Stimulated activated CD8-positive, alpha-beta memory T cell treated with anti-CD3 and anti-CD28 coated beads, Interleukin-4, amount 100 ng/mL, for 24 hours (primary cell): ENCODE measurements around the gene INPP5E.

ENCODE experiments used
- DNase-seq: peaks from one replicate; pipeline ENCODE4 v3.0.0-alpha.2; 2020; ENCODE audit warnings: low read depth

INPP5E gene

DNA sequence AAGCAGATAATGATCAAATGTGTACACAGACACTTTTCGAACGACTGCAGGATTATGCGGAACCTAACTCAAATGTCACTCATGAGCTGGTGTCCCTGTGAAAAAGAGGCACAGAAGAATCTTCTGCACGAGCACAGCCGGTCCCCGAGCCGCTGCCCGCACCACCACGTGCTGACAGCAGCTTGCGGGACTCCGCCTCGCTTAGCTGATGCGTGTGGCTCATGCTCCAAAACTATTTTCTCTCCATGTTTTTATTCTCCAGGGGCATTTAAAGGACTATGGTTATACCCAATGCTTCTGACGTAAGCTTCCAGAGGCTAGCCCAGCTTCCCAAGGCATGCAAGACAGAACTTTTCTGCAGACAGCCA, 33.7 kb upstream of the INPP5E start:
- DNase-seq = no peak

GRCh38 chr9:136472640-136473353, 33.2 kb upstream of the INPP5E start:
- DNase-seq = no peak

- DNase-seq = no peak
These were observed 32.3 kb upstream of the INPP5E start for GRCh38 chr9:136471802-136472487.

GRCh38 chr9:136470792-136471469, 31.3 kb upstream of the INPP5E start:
- no peak for DNase-seq

GRCh38 chr9:136470356-136470755, 30.7 kb upstream of the INPP5E start:
- DNase-seq = no peak

GRCh38 chr9:136467766-136468165, 28.1 kb upstream of the INPP5E start:
- DNase-seq = no peak

DNA sequence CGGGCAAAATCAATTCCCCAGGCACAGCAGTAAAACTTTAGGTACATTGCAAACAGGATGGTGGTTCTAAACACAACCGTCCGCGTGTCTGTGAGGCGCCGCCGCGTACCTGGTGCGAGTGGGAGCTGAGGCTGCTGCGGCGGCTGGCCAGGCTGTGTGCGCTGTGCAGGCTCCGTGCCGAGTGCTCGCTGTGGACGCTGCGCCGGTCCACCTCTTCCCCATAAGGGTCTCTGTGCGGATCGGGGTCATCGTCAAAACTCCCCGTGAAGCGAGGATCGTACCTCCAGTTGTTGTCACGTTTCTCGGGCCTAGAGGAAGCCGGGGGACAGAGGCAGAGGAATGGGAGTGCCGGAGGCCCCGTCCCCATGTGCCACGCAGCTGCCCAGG, 26.5 kb upstream of the INPP5E start:
- no peak for DNase-seq

- DNase-seq = no peak
These were observed 26.0 kb upstream of the INPP5E start for GRCh38 chr9:136465500-136466154.

- no peak for DNase-seq
These were observed 24.6 kb upstream of the INPP5E start for GRCh38 chr9:136464241-136464640.

GRCh38 chr9:136463578-136463977, 23.9 kb upstream of the INPP5E start:
- no peak for DNase-seq

- DNase-seq = no peak
These were observed 23.0 kb upstream of the INPP5E start for GRCh38 chr9:136462664-136463063.

DNA sequence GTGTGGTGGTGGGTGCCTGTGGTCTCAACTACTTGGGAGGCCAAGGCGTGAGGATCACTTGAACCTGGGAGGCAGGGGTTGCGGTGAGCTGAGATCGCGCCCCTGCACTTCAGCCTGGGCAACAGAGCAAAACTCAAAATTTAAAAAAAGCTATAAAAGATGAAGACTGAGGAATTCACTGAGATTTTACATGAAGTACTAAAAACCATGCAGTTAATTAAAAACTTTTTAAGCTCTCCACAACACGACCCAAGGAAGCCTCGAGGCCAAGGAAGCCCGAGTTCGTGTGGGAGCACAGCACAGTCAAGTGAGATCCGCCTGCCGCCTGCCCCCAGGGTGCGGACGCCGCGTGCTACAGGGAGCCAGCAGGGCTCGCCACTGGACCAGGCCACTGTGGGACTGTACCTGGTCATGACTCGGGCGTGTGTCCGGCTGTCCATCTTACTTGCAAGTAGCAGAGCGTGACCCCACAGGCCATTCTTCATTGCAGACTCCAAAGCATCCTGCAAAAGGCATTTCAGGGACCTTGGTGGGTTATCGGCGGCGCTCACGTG, 21.2 kb upstream of the INPP5E start:
- no peak for DNase-seq

DNA sequence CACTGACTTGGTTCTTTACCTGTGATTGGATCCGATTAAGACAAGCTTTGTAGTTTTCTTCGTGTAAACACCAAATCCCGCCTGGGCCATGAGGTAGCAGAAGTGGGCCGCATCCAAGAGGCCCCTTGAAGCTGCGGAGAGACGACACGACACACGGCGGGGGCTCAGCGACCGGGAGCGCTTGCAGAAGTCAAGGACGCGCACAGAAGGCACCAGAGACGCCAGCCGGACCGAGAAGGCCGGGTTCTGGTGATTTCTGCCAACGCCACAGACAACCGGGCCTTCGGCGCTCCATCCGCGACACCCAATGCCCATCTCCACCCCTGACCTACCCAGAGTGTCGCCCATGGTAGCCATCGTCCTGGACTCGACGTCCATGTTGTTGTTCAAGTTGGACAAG, 19.8 kb upstream of the INPP5E start:
- DNase-seq = no peak

DNA sequence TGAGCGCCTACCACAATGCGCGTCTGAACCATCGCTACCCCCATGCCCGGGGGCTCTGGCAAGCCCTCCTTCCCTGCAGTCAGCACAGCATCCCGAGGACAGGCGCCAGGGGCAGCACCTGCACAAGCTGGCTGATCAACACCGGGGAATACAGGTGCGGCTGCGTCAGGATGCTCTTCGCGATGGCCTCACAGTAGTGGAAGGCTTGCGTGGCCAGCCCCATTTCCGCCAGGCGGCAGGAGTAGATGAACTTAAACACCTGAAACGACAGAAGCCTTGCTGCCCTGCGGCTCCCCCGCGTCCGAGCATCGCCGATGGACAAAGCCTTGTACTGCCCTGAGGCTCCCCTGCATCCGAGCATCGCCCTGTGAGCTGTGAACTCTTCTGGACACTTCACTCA, 17.7 kb upstream of the INPP5E start:
- no peak for DNase-seq

DNA sequence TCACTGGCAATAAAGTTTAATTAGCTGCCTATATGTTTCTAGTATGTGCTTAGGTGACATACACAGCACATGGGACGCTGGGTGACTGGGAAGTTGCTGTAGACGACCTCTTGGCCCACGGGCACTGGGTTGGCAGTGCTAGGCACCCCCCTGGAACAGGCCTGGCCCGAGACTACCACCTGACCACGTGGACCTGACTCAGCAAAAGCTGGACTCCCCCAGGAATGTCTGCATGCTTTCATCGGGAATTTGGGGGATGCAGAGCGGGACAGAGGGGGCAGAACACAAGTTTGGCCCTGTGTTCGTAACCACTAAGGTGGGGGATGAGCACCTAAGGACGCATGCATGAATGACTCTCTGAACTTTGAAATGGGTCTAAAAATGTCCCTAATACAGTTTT, 16.6 kb upstream of the INPP5E start:
- no peak for DNase-seq

- DNase-seq = no peak
These were observed 15.7 kb upstream of the INPP5E start for GRCh38 chr9:136455043-136456002.

DNA sequence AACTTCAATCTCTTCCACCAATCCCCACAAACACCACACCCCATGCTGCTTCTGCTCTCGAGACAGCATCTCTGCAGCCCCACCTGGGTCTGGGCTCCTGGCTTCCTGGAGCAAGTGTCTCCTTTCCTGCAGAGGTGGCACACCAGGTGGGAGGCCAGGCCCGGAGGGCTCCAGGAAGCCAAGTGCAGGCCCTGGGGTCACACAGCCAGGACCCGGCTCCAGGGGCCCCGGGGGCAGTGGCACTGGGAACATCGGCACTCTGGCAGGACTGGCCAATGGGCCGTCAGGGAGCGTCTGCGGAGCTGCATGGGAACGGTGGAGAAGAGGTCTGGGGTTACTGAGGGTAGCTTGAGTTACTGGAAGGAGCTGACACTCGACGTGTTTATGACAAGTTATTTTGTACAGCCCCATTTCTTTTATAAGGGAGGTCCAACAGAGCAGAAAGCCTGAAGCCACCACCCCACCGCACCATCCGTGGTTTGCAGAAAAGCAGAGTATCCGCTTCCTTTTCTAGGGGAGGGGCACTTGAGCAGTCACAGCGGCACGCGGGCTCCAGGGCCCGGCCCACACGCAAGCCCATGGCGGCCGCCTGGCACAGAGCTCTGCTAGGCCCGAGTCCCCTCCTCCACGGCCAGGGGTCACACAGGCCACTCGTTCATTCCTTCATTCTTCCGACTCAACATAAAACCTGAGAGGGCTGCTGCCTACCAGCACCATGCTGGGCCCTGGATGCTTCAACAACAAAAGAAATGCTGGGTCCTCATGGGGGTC, 14.6 kb upstream of the INPP5E start:
- DNase-seq = no peak

DNA sequence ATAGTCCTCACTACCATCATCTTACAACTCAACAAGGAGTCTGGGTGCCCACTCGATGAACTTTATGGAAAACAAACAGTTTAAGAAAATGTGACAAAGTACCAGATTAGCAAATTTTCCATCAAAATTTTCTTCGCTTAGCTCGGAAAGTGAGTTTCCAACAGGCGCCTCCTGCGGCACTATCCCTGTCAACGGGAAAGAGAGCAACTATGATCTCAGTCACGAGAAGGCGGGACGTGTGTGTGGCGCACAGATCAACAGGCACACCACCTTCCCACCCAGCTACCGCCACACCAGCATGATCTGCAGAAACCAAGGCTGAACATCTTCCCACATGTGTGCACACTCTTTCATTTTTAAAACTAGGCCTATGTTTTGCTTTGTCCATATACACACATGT, 13.7 kb upstream of the INPP5E start:
- DNase-seq = no peak

DNA sequence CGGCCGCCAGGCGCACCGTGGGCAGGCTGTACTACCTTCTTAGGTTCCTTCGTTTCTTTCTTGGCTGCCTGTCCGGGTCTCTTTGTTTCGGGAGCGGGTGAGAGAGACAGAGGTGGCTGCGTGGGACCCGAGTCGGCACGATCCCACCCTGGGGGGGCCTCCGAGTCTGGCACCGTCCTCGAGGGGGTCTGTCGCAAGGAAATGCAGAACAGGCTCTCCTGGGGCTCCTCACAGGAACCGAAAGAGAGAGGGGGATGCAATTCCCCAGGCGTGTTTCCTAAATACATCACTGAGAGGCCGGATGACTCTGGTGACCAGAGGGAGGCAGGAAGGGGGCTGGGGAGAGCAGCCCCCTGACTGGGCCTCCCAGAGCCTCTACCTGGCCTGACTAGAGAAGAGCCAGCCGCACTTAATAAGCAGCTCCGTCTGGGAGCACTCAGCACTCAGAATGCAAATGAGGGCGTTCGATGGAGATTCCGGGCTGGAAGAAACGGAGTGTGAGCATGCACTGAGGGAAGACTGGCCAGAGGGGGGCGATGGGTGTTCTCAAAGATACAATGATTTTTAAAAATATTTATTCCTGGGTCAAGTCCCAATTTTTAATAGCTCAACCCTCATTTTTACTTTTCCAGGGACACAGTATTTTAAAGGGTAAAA, 11.7 kb upstream of the INPP5E start:
- DNase-seq = no peak

GRCh38 chr9:136448655-136449054, 9.0 kb upstream of the INPP5E start:
- no peak for DNase-seq
